ENCODE data around the gene PHGDH.
"Not testable (repeated sequence)": the region's sequence is repeated elsewhere in the genome, so short reads cannot be mapped to it uniquely, and the experiment has no call there.

PHGDH gene

GRCh38 chr1:119711804-119712341 is at the start of gene PHGDH:
Gene PHGDH, plus strand, starts transcription at chr1:119711934. Its CDS starts 89 bp downstream, at chr1:119712023.
- DNase-seq: no peak

- no peak for DNase-seq
Observed at GRCh38 chr1:119662034-119662437, 49.7 kb upstream of the PHGDH start.

GRCh38 chr1:119664067-119664466 is 47.7 kb upstream of the PHGDH start:
- no peak for DNase-seq

- DNase-seq: no peak
Observed at GRCh38 chr1:119667173-119667572, 44.6 kb upstream of the PHGDH start.

- no peak for DNase-seq
Observed at GRCh38 chr1:119670898-119671297, 40.8 kb upstream of the PHGDH start.

- DNase-seq: no peak
Observed at GRCh38 chr1:119673171-119673940, 38.4 kb upstream of the PHGDH start.

GRCh38 chr1:119674111-119674526 is 37.6 kb upstream of the PHGDH start:
- DNase-seq: no peak

GRCh38 chr1:119674835-119675289 is 36.9 kb upstream of the PHGDH start:
- DNase-seq: peak; percentile 96

GRCh38 chr1:119675349-119676345 is 36.1 kb upstream of the PHGDH start:
- DNase-seq: peak; percentile 96

- DNase-seq: peak; percentile 13
Observed at GRCh38 chr1:119676571-119677206, 35.0 kb upstream of the PHGDH start.

- DNase-seq: no peak
Observed at GRCh38 chr1:119679223-119679622, 32.5 kb upstream of the PHGDH start.

- DNase-seq: no peak
Observed at GRCh38 chr1:119680193-119680592, 31.5 kb upstream of the PHGDH start.

- no peak for DNase-seq
Observed at GRCh38 chr1:119680723-119681122, 31.0 kb upstream of the PHGDH start.

- DNase-seq: no peak
Observed at GRCh38 chr1:119681560-119681959, 30.2 kb upstream of the PHGDH start.

GRCh38 chr1:119682141-119682540 is 29.6 kb upstream of the PHGDH start:
- DNase-seq: no peak

GRCh38 chr1:119683893-119684292 is 27.8 kb upstream of the PHGDH start:
- no peak for DNase-seq

GRCh38 chr1:119686661-119687060 is 25.1 kb upstream of the PHGDH start:
- DNase-seq: no peak

- DNase-seq: no peak
Observed at GRCh38 chr1:119687434-119688079, 24.2 kb upstream of the PHGDH start.

GRCh38 chr1:119688810-119689209 is 22.9 kb upstream of the PHGDH start:
- DNase-seq: no peak

GRCh38 chr1:119689511-119689910 is 22.2 kb upstream of the PHGDH start:
- DNase-seq: no peak

- not testable (repeated sequence) for DNase-seq
Observed at GRCh38 chr1:119696863-119697262, 14.9 kb upstream of the PHGDH start.

- no peak for DNase-seq
Observed at GRCh38 chr1:119697598-119697997, 14.1 kb upstream of the PHGDH start.
